Suprapubic skin (tissue), 4 donors: Measurements from ENCODE around the gene CYB5D1. TPM values are rescaled to one million over a fixed set of nuclear protein-coding genes. Genes with fewer than 3 reads are reported as not detected.

Experiments
- DNase-seq, 2 donors: peaks; one replicate each; pipeline ENCODE4 v3.0.0-alpha.2; 2019; ENCODE audit warnings: low spot score in 2 of 2
- H3K27ac ChIP-seq: fragments of 200-600 bp; sonication (generic); one replicate; pipeline ENCODE4 v1.5.1; 2019
- H3K27me3 ChIP-seq: fragments of 200-600 bp; sonication (generic); one replicate; pipeline ENCODE4 v1.5.1; 2019
- H3K36me3 ChIP-seq: fragments of 200-600 bp; sonication (generic); one replicate; pipeline ENCODE4 v1.5.1; 2019
- H3K4me1 ChIP-seq: fragments of 200-600 bp; sonication (generic); one replicate; pipeline ENCODE4 v1.5.1; 2019
- H3K4me3 ChIP-seq: fragments of 200-600 bp; sonication (generic); one replicate; pipeline ENCODE4 v1.5.1; 2019; ENCODE audit warnings: mild to moderate bottlenecking
- H3K9me3 ChIP-seq: fragments of 200-600 bp; sonication (generic); one replicate; pipeline ENCODE4 v1.5.1; 2019
- EP300 ChIP-seq: sonication (generic); formaldehyde crosslinking; IDR thresholded peaks from one replicate; pipeline ENCODE4 v1.6.1; 2017; ENCODE audit warnings: antibody characterized with exemption
- POLR2A ChIP-seq, 2 donors: fragments of 450-650 bp; IDR thresholded peaks; one replicate each; pipeline ENCODE4 v1.6.1; 2017; ENCODE audit warnings: antibody characterized with exemption in 2 of 2, mild to moderate bottlenecking in 2 of 2, moderate library complexity in 2 of 2
- POLR2AphosphoS5 ChIP-seq, 3 donors: sonication (generic); formaldehyde crosslinking; IDR thresholded peaks; one replicate each; pipeline ENCODE4 v1.6.1; 2017; ENCODE audit warnings: antibody characterized with exemption in 3 of 3
- WGBS: methylation state at CpG from one replicate; pipeline ENCODE4 v1.1.5; 2018; 5-methylcytosine and 5-hydroxymethylcytosine counted together
- total RNA-seq, 4 donors: library from RNA; depleted of rRNA; stranded (reverse); fragments of >200 nt; gene quantifications; one replicate each; pipeline ENCODE4 v1.1.0, GENCODE V29; 2016
- TF ChIP-seq, protein P1 (sequence below), 2 donors: fragments of 200-600 bp in 1 of 2; fragments of 450-650 bp in 1 of 2; sonication (generic) in 1 of 2; IDR thresholded peaks; one replicate each; pipeline ENCODE4 v1.5.1; 2016 to 2019; ENCODE audit warnings: antibody characterized with exemption in 2 of 2, mild to moderate bottlenecking in 1 of 2, moderate library complexity in 1 of 2

The CYB5D1 gene
- total RNA-seq, 4 donors from 2014 or later: 7.1 to 10.8 (median 9.8) TPM

DNA sequence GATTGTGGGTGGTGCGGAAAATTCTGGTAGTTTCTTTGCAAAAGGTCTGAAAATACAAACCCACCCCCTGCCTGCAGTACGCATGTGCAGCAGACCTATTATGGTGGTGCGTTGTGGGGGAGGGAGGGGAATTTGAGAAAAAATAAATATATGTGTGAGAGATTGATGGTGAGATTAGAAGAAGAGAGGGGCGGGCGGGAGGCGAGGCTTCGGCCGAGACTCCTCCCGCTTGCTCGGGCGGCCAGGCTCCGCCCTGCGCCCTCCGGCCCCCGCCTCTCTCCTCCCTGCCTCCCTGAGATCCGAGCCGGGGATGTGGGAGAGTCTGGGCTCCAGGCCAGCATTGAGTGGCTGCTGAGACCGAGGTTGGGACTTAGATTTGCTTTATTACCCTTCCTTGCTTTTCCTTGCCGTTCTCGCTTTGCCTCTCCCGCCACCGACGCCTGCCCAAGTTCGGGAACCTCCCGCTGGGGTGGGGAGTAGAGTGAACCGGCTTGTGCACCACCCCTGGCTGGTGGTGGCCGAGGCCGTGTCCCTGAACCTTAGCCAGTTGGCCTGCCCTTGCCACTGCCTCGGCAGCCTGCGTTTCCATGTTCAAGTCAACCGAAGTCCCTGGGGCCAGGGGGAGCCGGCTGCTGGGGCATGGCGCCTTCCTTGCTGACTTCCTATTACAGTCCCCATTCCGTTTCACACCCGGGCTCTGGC is 29.8 kb downstream of the CYB5D1 start:
- H3K4me1 ChIP-seq: peaks cover 61% of the 10 kb centered on the region
- TF ChIP-seq, protein P1, sequence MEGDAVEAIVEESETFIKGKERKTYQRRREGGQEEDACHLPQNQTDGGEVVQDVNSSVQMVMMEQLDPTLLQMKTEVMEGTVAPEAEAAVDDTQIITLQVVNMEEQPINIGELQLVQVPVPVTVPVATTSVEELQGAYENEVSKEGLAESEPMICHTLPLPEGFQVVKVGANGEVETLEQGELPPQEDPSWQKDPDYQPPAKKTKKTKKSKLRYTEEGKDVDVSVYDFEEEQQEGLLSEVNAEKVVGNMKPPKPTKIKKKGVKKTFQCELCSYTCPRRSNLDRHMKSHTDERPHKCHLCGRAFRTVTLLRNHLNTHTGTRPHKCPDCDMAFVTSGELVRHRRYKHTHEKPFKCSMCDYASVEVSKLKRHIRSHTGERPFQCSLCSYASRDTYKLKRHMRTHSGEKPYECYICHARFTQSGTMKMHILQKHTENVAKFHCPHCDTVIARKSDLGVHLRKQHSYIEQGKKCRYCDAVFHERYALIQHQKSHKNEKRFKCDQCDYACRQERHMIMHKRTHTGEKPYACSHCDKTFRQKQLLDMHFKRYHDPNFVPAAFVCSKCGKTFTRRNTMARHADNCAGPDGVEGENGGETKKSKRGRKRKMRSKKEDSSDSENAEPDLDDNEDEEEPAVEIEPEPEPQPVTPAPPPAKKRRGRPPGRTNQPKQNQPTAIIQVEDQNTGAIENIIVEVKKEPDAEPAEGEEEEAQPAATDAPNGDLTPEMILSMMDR (IDR thresholded peaks at IDR 0.05): peak in 1 of 2 donors; percentile 3
- TF ChIP-seq EP300: no peak
- TF ChIP-seq POLR2AphosphoS5 (IDR thresholded peaks at IDR 0.05): peak in 1 of 3 donors; percentile 26
- no peak for TF ChIP-seq POLR2A (IDR thresholded peaks at IDR 0.05)
- peak; percentile 94 to 95 for DNase-seq
- H3K4me3 ChIP-seq: peak overlapping the region; percentile 92
- H3K27me3 ChIP-seq: no peaks in the 10 kb centered on the region
- no peaks in the 10 kb centered on the region for H3K9me3 ChIP-seq
- WGBS: under 1% methylated on average over 35 of the region's 35 CpGs
- peak overlapping the region; percentile 91 for H3K27ac ChIP-seq
- peaks cover 17% of the 10 kb centered on the region for H3K36me3 ChIP-seq

GRCh38 chr17:7888184-7888920 is 30.5 kb downstream of the CYB5D1 start, which contains the start of gene CHD3:
CHD3 (plus strand) TSS chr17:7888789; CDS start chr17:7889001, 212 bp downstream.
- TF ChIP-seq POLR2AphosphoS5 (IDR thresholded peaks at IDR 0.05): peak in 2 of 3 donors; percentile 9 to 10
- TF ChIP-seq, protein P1 (IDR thresholded peaks at IDR 0.05): no peak
- WGBS: 18% methylated on average over 18 of the region's 18 CpGs
- H3K4me1 ChIP-seq: peaks cover 58% of the 10 kb centered on the region

DNA sequence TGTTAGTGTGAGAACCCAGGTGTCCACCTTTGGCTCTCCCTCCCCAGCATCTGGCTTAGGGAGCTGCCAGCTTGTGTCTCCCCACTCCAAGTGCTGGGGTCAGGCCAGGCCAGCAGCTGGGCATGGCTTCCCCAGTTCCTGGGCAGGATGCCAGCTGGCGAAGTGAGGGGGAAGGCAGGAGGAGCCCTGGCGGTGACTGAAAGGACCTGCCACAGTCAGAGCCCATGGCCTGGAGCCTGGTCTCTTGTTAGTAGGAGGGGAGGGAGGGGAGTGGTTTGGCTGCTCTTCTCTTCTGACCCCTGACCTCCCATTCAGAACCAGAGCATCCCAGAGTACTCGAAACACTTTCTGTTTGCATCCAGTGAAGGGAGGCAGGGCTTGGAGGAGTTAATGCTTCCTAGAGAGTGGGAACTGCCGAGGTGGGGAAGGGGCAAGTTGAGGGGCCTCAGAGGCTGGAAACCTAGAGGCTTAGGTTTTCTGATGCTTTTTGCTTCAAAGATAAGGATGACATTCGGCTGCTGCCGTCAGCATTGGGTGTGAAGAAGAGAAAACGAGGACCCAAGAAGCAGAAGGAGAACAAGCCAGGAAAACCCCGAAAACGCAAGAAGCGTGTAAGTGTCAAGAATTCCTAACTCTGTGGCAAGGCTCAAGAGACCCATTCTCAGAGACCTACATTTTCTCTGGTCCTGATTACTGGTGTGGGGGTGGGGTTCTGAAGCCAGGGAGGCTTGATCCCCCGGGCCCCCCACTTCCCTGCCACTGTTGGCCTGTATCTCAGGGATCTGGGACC is 31.6 kb downstream of the CYB5D1 start:
- Histone ChIP-seq H3K4me3 (peak overlapping the region; percentile 92), H3K36me3 (peaks cover 30% of the 10 kb centered on the region), H3K9me3 (no peaks in the 10 kb centered on the region), H3K27ac (peak overlapping the region; percentile 91), H3K4me1 (peaks cover 49% of the 10 kb centered on the region), H3K27me3 (no peaks in the 10 kb centered on the region)
- WGBS: 21% methylated on average over 11 of the region's 11 CpGs
- TF ChIP-seq POLR2A (IDR thresholded peaks at IDR 0.05) (no peak), POLR2AphosphoS5 (IDR thresholded peaks at IDR 0.05) (peak in 2 of 3 donors; percentile 22 to 79)
- TF ChIP-seq, protein P1 (IDR thresholded peaks at IDR 0.05): peak in 1 of 2 donors; percentile 61
- peak; percentile 97 for DNase-seq

More at GRCh38 chr17:7888184-7888920, 30.5 kb downstream of the CYB5D1 start, which contains the start of gene CHD3:
- peak; percentile 78 to 83 for DNase-seq
- Histone ChIP-seq H3K9me3 (no peaks in the 10 kb centered on the region), H3K36me3 (peaks cover 20% of the 10 kb centered on the region), H3K27me3 (no peaks in the 10 kb centered on the region), H3K27ac (peak within 1 kb of the TSS; percentile 91), H3K4me3 (peak within 1 kb of the TSS; percentile 92)

- TF ChIP-seq, protein P1 (IDR thresholded peaks at IDR 0.05): no peak
- no peak for TF ChIP-seq EP300
- no peak for TF ChIP-seq POLR2AphosphoS5 (IDR thresholded peaks at IDR 0.05)
- TF ChIP-seq POLR2A (IDR thresholded peaks at IDR 0.05): no peak
- Histone ChIP-seq H3K27ac (no peak overlapping the region), H3K27me3 (no peaks in the 10 kb centered on the region), H3K4me1 (peaks cover 23% of the 10 kb centered on the region), H3K9me3 (no peaks in the 10 kb centered on the region), H3K36me3 (peaks cover 63% of the 10 kb centered on the region), H3K4me3 (no peak overlapping the region)
- no peak for DNase-seq
- 87% methylated on average over 11 of the region's 15 CpGs for WGBS
Measured at GRCh38 chr17:7893187-7893880, 35.5 kb downstream of the CYB5D1 start.
